HG02840 (cell line): Measurements from ENCODE around the gene SLC4A1AP.
"Not testable (repeated sequence)": the region's sequence is repeated elsewhere in the genome, so short reads cannot be mapped to it uniquely, and the experiment has no call there.

Source experiments
- ATAC-seq: cut with Tn5 transposase; IDR thresholded peaks from one replicate; pipeline ENCODE4 v1.9.1; 2021; ENCODE audit warnings: mild to moderate bottlenecking, moderate library complexity, moderate number of reproducible peaks; ENCODE audit not compliant: unreplicated experiment, low FRiP score

SLC4A1AP gene

GRCh38 chr2:27651056-27651455 is 12.6 kb upstream of the SLC4A1AP start:
- no peak for ATAC-seq

GRCh38 chr2:27652341-27652740 is 11.3 kb upstream of the SLC4A1AP start:
- ATAC-seq, result no peak

GRCh38 chr2:27652790-27653189 is 10.9 kb upstream of the SLC4A1AP start:
- ATAC-seq, result no peak

GRCh38 chr2:27653397-27653796 is 10.3 kb upstream of the SLC4A1AP start:
- ATAC-seq, result no peak

DNA sequence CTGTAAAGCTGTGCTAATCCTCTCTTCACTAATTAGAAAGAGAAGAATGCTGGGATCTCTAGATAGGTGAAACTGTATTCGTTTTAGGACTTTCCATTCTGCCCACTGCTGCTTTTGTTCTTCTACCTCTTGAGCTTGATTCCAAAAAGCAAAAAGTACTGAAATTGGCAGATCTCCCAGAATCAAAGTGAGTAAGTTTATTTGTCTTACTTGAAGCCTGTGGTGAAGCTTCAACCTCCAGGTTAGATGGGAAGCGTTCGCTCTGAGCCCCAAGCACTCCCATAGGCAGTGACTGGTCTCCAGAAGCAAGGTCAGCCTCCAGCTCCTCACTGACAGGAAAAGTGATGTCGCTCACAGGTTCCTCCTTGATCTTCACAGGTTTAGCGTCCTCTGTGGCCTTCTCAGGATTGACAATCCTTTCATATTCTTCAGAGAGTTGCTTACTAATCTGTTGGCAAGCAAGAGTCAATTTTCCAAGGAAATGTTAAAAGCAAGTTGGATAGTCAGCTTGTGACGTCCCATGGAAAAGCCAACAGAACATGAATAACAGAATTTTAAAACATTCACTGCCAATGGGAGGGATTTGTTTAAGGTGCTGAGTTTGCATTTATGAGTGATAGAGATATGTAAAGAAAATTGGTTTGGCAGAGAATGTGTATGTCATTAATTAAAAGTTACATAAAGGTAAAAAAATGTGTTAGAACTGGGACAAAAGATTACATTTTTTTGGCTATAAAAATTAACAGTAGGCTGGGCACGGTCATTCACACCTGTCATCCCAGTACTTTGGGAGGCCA is 8.3 kb upstream of the SLC4A1AP start:
- ATAC-seq, result no peak

- ATAC-seq, result no peak
Measured at GRCh38 chr2:27661371-27661770, 2.3 kb upstream of the SLC4A1AP start.

GRCh38 chr2:27664154-27664574 is 475 bp downstream of the SLC4A1AP start:
- ATAC-seq, result no peak

DNA sequence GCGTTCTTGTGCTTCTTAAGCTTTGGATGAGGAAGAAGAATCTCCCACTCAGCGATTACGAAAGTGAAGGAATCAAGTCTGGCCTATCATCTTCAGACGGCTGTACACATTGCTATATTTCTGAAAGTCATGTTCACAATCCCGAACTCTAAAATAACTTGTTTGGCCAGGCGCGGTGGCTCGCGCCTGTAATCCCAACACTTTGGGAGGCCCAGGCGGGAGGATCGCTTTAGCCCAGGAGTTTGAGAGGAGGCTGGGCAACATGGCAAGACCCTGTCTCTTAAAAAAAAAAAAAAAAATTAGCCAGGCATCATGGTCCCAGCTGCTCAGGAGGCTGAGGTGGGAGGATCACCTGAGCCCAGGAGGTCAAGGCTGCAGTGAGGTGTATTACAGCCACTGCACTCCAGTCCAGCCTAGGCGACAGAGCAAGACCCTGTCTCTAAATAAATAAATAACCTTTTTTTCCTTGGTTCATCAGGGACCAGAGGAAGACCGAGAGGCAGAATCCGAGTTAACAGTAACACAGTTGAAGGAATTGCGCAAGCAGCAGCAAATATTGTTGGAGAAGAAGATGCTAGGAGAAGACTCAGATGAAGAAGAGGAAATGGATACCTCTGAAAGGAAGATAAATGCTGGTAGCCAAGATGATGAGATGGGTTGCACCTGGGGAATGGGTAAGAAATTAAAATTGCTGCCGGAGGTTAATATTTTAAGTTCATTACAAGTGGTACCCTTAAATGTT is 1.1 kb downstream of the SLC4A1AP start:
- ATAC-seq, result no peak

GRCh38 chr2:27667446-27667845 is 3.8 kb downstream of the SLC4A1AP start:
- ATAC-seq, result no peak

GRCh38 chr2:27671235-27671634 is 7.5 kb downstream of the SLC4A1AP start:
- ATAC-seq, result no peak

- no peak for ATAC-seq
Measured at GRCh38 chr2:27672723-27673486, 9.2 kb downstream of the SLC4A1AP start.

DNA sequence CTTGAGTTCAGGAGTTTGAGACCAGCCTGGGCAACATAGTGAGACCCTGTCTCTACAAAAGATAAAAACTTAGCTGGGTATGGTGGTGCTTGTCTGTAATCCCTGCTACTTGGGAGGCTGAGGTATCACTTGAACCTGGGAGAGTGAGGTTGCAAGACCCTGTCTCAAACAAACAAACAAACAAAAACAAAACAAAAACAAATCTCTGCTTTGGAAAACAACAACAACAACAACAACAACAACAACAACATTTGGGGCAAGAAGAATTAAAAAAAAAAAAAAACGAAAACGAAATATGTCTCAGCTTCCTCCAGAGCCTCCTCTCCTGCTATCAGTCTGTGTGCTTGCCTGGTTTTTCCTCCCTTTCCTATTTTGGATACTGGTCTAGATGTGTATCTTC is 16.9 kb downstream of the SLC4A1AP start:
- ATAC-seq, result no peak

GRCh38 chr2:27681841-27682240 is 18.2 kb downstream of the SLC4A1AP start:
- no peak for ATAC-seq

DNA sequence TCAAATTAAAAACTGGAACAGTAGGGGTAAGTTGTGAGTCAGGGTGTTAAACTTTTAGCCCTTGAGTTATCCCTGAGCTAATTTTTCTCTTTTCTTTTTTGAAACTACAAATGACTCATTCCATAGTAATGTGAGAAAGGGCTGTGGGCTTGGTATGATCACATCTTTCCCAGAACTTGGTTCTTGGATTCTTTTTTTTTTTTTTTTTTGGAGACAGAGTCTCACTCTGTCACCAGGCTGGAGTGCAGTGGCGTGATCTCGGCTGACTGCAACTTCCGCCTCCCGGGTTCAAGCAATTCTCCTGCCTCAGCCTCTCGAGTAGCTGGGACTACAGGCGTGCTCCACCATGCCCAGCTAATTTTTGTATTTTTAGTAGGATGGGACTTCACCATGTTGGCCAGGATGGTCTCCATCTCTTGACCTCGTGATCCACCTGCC is 18.7 kb downstream of the SLC4A1AP start:
- ATAC-seq, result not testable (repeated sequence)

DNA sequence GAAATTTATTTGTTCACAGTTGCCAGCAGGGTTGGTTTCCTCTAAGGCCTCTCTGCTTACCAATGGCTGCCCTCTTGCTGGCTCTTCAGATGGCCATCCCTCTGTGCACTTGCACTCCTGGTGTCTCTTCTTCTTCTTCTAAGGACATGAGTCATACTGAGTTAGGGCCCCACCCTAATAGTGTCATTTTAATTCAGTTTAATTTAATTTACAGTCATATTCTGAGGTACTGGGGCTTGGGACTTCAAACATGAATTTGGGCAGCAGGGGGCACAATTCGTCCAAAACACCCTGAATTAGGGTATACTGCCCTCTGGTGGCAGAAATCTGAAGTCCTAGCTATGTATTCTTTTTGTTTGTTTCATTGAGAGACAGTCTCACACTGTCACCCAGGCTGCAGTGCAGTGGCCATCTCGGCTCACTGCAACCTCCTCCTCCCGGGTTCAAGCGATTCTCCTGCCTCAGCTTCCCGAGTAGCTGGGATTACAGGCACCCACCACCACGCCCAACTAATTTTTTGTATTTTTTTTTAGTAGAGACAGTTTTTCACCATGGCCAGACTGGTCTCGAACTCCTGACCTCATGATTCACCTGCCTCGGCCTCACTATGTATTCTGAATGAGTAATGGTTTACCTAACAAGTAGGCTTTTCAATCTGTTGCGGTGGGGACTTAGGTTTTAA is 19.8 kb downstream of the SLC4A1AP start:
- ATAC-seq, result no peak

GRCh38 chr2:27685006-27685405 is 21.3 kb downstream of the SLC4A1AP start:
- ATAC-seq, result not testable (repeated sequence)

GRCh38 chr2:27685577-27685976 is 21.9 kb downstream of the SLC4A1AP start:
- no peak for ATAC-seq

- ATAC-seq, result no peak
Measured at GRCh38 chr2:27687232-27687631, 23.5 kb downstream of the SLC4A1AP start.

- no peak for ATAC-seq
Measured at GRCh38 chr2:27689424-27689823, 25.7 kb downstream of the SLC4A1AP start.

- ATAC-seq, result no peak
Measured at GRCh38 chr2:27690052-27690451, 26.4 kb downstream of the SLC4A1AP start.
